Measurements from ENCODE around the gene AVPI1.

- no peak for TF ChIP-seq POLR2A (IDR thresholded peaks at IDR 0.05; ENCODE audit: low read depth)
- TF ChIP-seq CTCF (IDR thresholded peaks at IDR 0.05), result no peak
These were observed 31.7 kb upstream of the AVPI1 start for GRCh38 chr10:97718659-97719142.

Measured in esophagus muscularis mucosa (tissue), 3 donors.